Activated CD8-positive, alpha-beta T cell treated with anti-CD3 and anti-CD28 coated beads, Interleukin-2, amount 10 ng/mL, durations not matched to agents 7 days and 5 days (primary cell): ENCODE data around the gene THTPA. TPM values are rescaled to one million over a fixed set of nuclear protein-coding genes. Genes with fewer than 3 reads are reported as not detected.
A peak's percentile ranks its signal among the peaks of the same experiment; 100 is the strongest.
"Not testable (repeated sequence)": the region's sequence is repeated elsewhere in the genome, so short reads cannot be mapped to it uniquely, and the experiment has no call there.

ENCODE experiments used
- ATAC-seq: fragments of 150-1000 bp; cut with Tn5 transposase; one replicate; pipeline ENCODE4 v1.10.0; 2021; ENCODE audit warnings: moderate library complexity
- CTCF ChIA-PET: fragments of 350-600 bp; sonication (Branson Sonifier 250); formaldehyde crosslinking; loops from one replicate; lab custom pipeline; 2021; ENCODE audit warnings: antibody characterized with exemption; lab: Charles Lee
- POLR2A ChIA-PET: fragments of 350-600 bp; sonication (Branson Sonifier 250); formaldehyde crosslinking; loops from one replicate; lab custom pipeline; 2021; ENCODE audit warnings: antibody characterized with exemption; lab: Charles Lee
- DNase-seq: peaks from one replicate; pipeline ENCODE4 v3.0.0-alpha.2; 2020
- H3K27ac Mint-ChIP-seq: one replicate; pipeline ENCODE4 v1.8.0; 2021; ENCODE audit warnings: mild to moderate bottlenecking, mixed read lengths
- H3K27me3 Mint-ChIP-seq: one replicate; pipeline ENCODE4 v1.8.0; 2021; ENCODE audit warnings: low read depth, mixed read lengths
- H3K36me3 Mint-ChIP-seq: one replicate; pipeline ENCODE4 v1.8.0; 2021; ENCODE audit warnings: low read depth, mixed read lengths
- H3K4me1 Mint-ChIP-seq: one replicate; pipeline ENCODE4 v1.8.0; 2021; ENCODE audit warnings: low read depth, mixed read lengths
- H3K4me3 Mint-ChIP-seq: one replicate; pipeline ENCODE4 v1.8.0; 2021; ENCODE audit warnings: mild to moderate bottlenecking, mixed read lengths
- H3K9me3 Mint-ChIP-seq: one replicate; pipeline ENCODE4 v1.8.0; 2022; ENCODE audit warnings: mixed read lengths; ENCODE audit not compliant: insufficient read depth
- total RNA-seq, 2 experiments: library from RNA; stranded (reverse); gene quantifications; one replicate each; pipeline ENCODE4 v1.2.3, GENCODE V29; 2021

Gene THTPA
- total RNA-seq, 2 experiments from 2014 or later, result 7.3 to 9.8 TPM

- Mint-ChIP-seq H3K4me3 (no peak overlapping the region), H3K27ac (no peak overlapping the region), H3K9me3 (no peaks in the 10 kb centered on the region), H3K36me3 (no peaks in the 10 kb centered on the region), H3K27me3 (peaks cover 50% of the 10 kb centered on the region), H3K4me1 (peaks cover 8% of the 10 kb centered on the region)
- ATAC-seq, result no peak
- ChIA-PET CTCF (interaction anchor here (0.6 to 3.3 kb wide), 4 partner anchors 8 to 51 kb away, joined by 3 to 9 read pairs (median 4); no protein-coding TSS in a partner anchor), POLR2A (interaction anchor here (0.6 kb wide), 1 partner anchor 27 kb away, joined by 3 read pairs; no protein-coding TSS in a partner anchor)
- no peak for DNase-seq
Observed at GRCh38 chr14:23580948-23581281, 24.8 kb downstream of the THTPA start.

- ATAC-seq (no peak), DNase-seq (peak; percentile 16)
- Mint-ChIP-seq H3K9me3 (no peaks in the 10 kb centered on the region), H3K36me3 (no peaks in the 10 kb centered on the region), H3K27ac (no peak overlapping the region), H3K4me1 (no peaks in the 10 kb centered on the region), H3K27me3 (peaks cover 40% of the 10 kb centered on the region), H3K4me3 (no peak overlapping the region)
- POLR2A ChIA-PET, result no interaction called here
- CTCF ChIA-PET, result interaction anchor here (2.5 to 3.3 kb wide), 2 partner anchors 24 to 49 kb away, joined by 9 to 17 read pairs; no protein-coding TSS in a partner anchor
Observed at GRCh38 chr14:23582906-23583760, 27.1 kb downstream of the THTPA start.

GRCh38 chr14:23583761-23584526, 27.9 kb downstream of the THTPA start:
- DNase-seq, POLR2A ChIA-PET: not testable (repeated sequence)
- CTCF ChIA-PET, result interaction anchor here (2.5 kb wide), 1 partner anchor 48 kb away, joined by 17 read pairs; no protein-coding TSS in a partner anchor

GRCh38 chr14:23584527-23585203, 28.6 kb downstream of the THTPA start:
- POLR2A ChIA-PET, DNase-seq, H3K4me3 Mint-ChIP-seq, ATAC-seq, H3K27ac Mint-ChIP-seq, H3K9me3 Mint-ChIP-seq, H3K36me3 Mint-ChIP-seq: not testable (repeated sequence)
- peaks cover 11% of the 10 kb centered on the region for H3K4me1 Mint-ChIP-seq
- peaks cover 27% of the 10 kb centered on the region for H3K27me3 Mint-ChIP-seq
- CTCF ChIA-PET, result interaction anchor here (2.5 kb wide), 1 partner anchor 47 kb away, joined by 17 read pairs; no protein-coding TSS in a partner anchor

More at GRCh38 chr14:23583761-23584526, 27.9 kb downstream of the THTPA start:
- H3K27me3 Mint-ChIP-seq, result peaks cover 32% of the 10 kb centered on the region
- ATAC-seq, H3K27ac Mint-ChIP-seq, H3K4me3 Mint-ChIP-seq, H3K36me3 Mint-ChIP-seq, H3K4me1 Mint-ChIP-seq, H3K9me3 Mint-ChIP-seq: not testable (repeated sequence)

GRCh38 chr14:23588884-23589598, 33.0 kb downstream of the THTPA start:
- Mint-ChIP-seq H3K4me1 (peaks cover 11% of the 10 kb centered on the region), H3K27me3 (peaks cover 11% of the 10 kb centered on the region), H3K36me3 (no peaks in the 10 kb centered on the region), H3K27ac (no peak overlapping the region), H3K4me3 (no peak overlapping the region), H3K9me3 (no peaks in the 10 kb centered on the region)
- ATAC-seq, result peak; percentile 99
- ChIA-PET CTCF (interaction anchor here (0.6 to 3.8 kb wide), 43 partner anchors 8 to 365 kb away, joined by 3 to 110 read pairs (median 4); partner anchors contain the start of genes DHRS2 and DHRS4), POLR2A (no interaction called here)
- DNase-seq, result peak; percentile 88

- ChIA-PET CTCF (interaction anchor here (0.6 to 3.8 kb wide), 37 partner anchors 8 to 364 kb away, joined by 3 to 110 read pairs (median 4); partner anchors contain the start of genes DHRS2 and DHRS4), POLR2A (no interaction called here)
- H3K36me3 Mint-ChIP-seq, result no peaks in the 10 kb centered on the region
- H3K4me3 Mint-ChIP-seq, result no peak overlapping the region
- ATAC-seq (no peak), DNase-seq (no peak)
- H3K4me1 Mint-ChIP-seq, result peaks cover 11% of the 10 kb centered on the region
- no peaks in the 10 kb centered on the region for H3K9me3 Mint-ChIP-seq
- H3K27me3 Mint-ChIP-seq, result peaks cover 11% of the 10 kb centered on the region
- no peak overlapping the region for H3K27ac Mint-ChIP-seq
Observed at GRCh38 chr14:23589606-23590005, 33.5 kb downstream of the THTPA start.

GRCh38 chr14:23590198-23590597, 34.1 kb downstream of the THTPA start:
- peaks cover 15% of the 10 kb centered on the region for H3K27me3 Mint-ChIP-seq
- peaks cover 11% of the 10 kb centered on the region for H3K4me1 Mint-ChIP-seq
- no peak for ATAC-seq
- H3K4me3 Mint-ChIP-seq, result no peak overlapping the region
- DNase-seq, result no peak
- CTCF ChIA-PET, result interaction anchor here (1.2 to 3.8 kb wide), 7 partner anchors 10 to 340 kb away, joined by 3 to 110 read pairs (median 22); partner anchors contain the start of gene DHRS2
- POLR2A ChIA-PET, result no interaction called here
- no peak overlapping the region for H3K27ac Mint-ChIP-seq
- H3K36me3 Mint-ChIP-seq, result no peaks in the 10 kb centered on the region
- H3K9me3 Mint-ChIP-seq, result no peaks in the 10 kb centered on the region

- not testable (repeated sequence) for ATAC-seq, H3K27ac Mint-ChIP-seq, H3K36me3 Mint-ChIP-seq, H3K9me3 Mint-ChIP-seq, H3K4me3 Mint-ChIP-seq, H3K27me3 Mint-ChIP-seq, H3K4me1 Mint-ChIP-seq, DNase-seq
- ChIA-PET POLR2A (interaction anchor here (1.0 kb wide), 1 partner anchor 36 kb away, joined by 3 read pairs; no protein-coding TSS in a partner anchor), CTCF (interaction anchor here (3.0 kb wide), 1 partner anchor 38 kb away, joined by 16 read pairs; no protein-coding TSS in a partner anchor)
Observed at GRCh38 chr14:23594191-23594590, 38.1 kb downstream of the THTPA start.

- Mint-ChIP-seq H3K4me1 (no peaks in the 10 kb centered on the region), H3K9me3 (no peaks in the 10 kb centered on the region), H3K4me3 (no peak overlapping the region), H3K36me3 (no peaks in the 10 kb centered on the region), H3K27me3 (no peaks in the 10 kb centered on the region), H3K27ac (no peak overlapping the region)
- ChIA-PET POLR2A (interaction anchor here (1.0 kb wide), 1 partner anchor 34 kb away, joined by 3 read pairs; no protein-coding TSS in a partner anchor), CTCF (interaction anchor here (1.3 to 3.7 kb wide), 3 partner anchors 10 to 32 kb away, joined by 6 to 22 read pairs (median 10); no protein-coding TSS in a partner anchor)
- no peak for ATAC-seq
- DNase-seq, result no peak
Observed at GRCh38 chr14:23600322-23600707, 44.2 kb downstream of the THTPA start.

- Mint-ChIP-seq H3K9me3 (no peaks in the 10 kb centered on the region), H3K27me3 (no peaks in the 10 kb centered on the region), H3K27ac (no peak overlapping the region), H3K4me1 (peaks cover 4% of the 10 kb centered on the region), H3K36me3 (no peaks in the 10 kb centered on the region), H3K4me3 (no peak overlapping the region)
- ATAC-seq (no peak), DNase-seq (no peak)
- ChIA-PET POLR2A (no interaction called here), CTCF (interaction anchor here (1.3 to 3.7 kb wide), 3 partner anchors 10 to 31 kb away, joined by 6 to 22 read pairs (median 10); no protein-coding TSS in a partner anchor)
Observed at GRCh38 chr14:23600806-23601205, 44.7 kb downstream of the THTPA start.
